ENCODE measurements around the gene EPN3.

Gene EPN3

GRCh38 chr17:50536683-50537646, 4.4 kb downstream of the EPN3 start:
- Histone ChIP-seq H3K4me1 (ENCODE audit: insufficient read depth, low read length) (peaks cover 3% of the 10 kb centered on the region; the same call in 1 of the 2 replicates), H3K4me3 (ENCODE audit: low read length) (no peak overlapping the region), H3K9ac (ENCODE audit: low read depth, low read length) (no peak overlapping the region), H3K36me3 (ENCODE audit: insufficient read depth, low read length) (no peaks in the 10 kb centered on the region), H3K27ac (ENCODE audit: low read depth, low read length) (no peak overlapping the region), H3K9me3 (ENCODE audit: insufficient read depth, low read depth, low read length) (no peaks in the 10 kb centered on the region), H3K27me3 (ENCODE audit: insufficient read depth, low read length) (peaks cover 38% of the 10 kb centered on the region)
- WGBS: 96% methylated on average over 45 of the region's 45 CpGs

- H3K9me3 ChIP-seq (ENCODE audit: insufficient read depth, low read depth, low read length): no peaks in the 10 kb centered on the region
- H3K27ac ChIP-seq (ENCODE audit: low read depth, low read length): no peak overlapping the region
- no peak overlapping the region for H3K4me3 ChIP-seq (ENCODE audit: low read length)
- peaks cover 28% of the 10 kb centered on the region for H3K27me3 ChIP-seq (ENCODE audit: insufficient read depth, low read length)
- H3K9ac ChIP-seq (ENCODE audit: low read depth, low read length): no peak overlapping the region
- 91% methylated on average over 20 of the region's 20 CpGs for WGBS
- peaks cover 7% of the 10 kb centered on the region; the same call in 1 of the 2 replicates for H3K4me1 ChIP-seq (ENCODE audit: insufficient read depth, low read length)
- H3K36me3 ChIP-seq (ENCODE audit: insufficient read depth, low read length): no peaks in the 10 kb centered on the region
These were observed 5.4 kb downstream of the EPN3 start for GRCh38 chr17:50537721-50538548.

GRCh38 chr17:50538549-50539410, 6.2 kb downstream of the EPN3 start:
- Histone ChIP-seq H3K27ac (ENCODE audit: low read depth, low read length) (no peak overlapping the region), H3K9me3 (ENCODE audit: insufficient read depth, low read depth, low read length) (no peaks in the 10 kb centered on the region)
- 70% methylated on average over 20 of the region's 20 CpGs for WGBS

GRCh38 chr17:50539762-50540559, 7.4 kb downstream of the EPN3 start:
- H3K4me1 ChIP-seq (ENCODE audit: insufficient read depth, low read length): peaks cover 7% of the 10 kb centered on the region; the same call in 1 of the 2 replicates
- no peak overlapping the region for H3K27ac ChIP-seq (ENCODE audit: low read depth, low read length)
- H3K36me3 ChIP-seq (ENCODE audit: insufficient read depth, low read length): no peaks in the 10 kb centered on the region
- no peak overlapping the region for H3K4me3 ChIP-seq (ENCODE audit: low read length)
- H3K9me3 ChIP-seq (ENCODE audit: insufficient read depth, low read depth, low read length): no peaks in the 10 kb centered on the region
- H3K9ac ChIP-seq (ENCODE audit: low read depth, low read length): no peak overlapping the region
- peaks cover 10% of the 10 kb centered on the region for H3K27me3 ChIP-seq (ENCODE audit: insufficient read depth, low read length)
- 75% methylated on average over 15 of the region's 15 CpGs for WGBS

More at GRCh38 chr17:50538549-50539410, 6.2 kb downstream of the EPN3 start:
- H3K27me3 ChIP-seq (ENCODE audit: insufficient read depth, low read length): peaks cover 20% of the 10 kb centered on the region
- no peak overlapping the region for H3K4me3 ChIP-seq (ENCODE audit: low read length)
- H3K4me1 ChIP-seq (ENCODE audit: insufficient read depth, low read length): peaks cover 7% of the 10 kb centered on the region; the same call in 1 of the 2 replicates
- no peaks in the 10 kb centered on the region for H3K36me3 ChIP-seq (ENCODE audit: insufficient read depth, low read length)
- no peak overlapping the region for H3K9ac ChIP-seq (ENCODE audit: low read depth, low read length)

- no peak overlapping the region for H3K9ac ChIP-seq (ENCODE audit: low read depth, low read length)
- H3K27me3 ChIP-seq (ENCODE audit: insufficient read depth, low read length): peaks cover 10% of the 10 kb centered on the region
- H3K36me3 ChIP-seq (ENCODE audit: insufficient read depth, low read length): no peaks in the 10 kb centered on the region
- H3K9me3 ChIP-seq (ENCODE audit: insufficient read depth, low read depth, low read length): no peaks in the 10 kb centered on the region
- H3K4me1 ChIP-seq (ENCODE audit: insufficient read depth, low read length): peaks cover 7% of the 10 kb centered on the region; the same call in 1 of the 2 replicates
- 89% methylated on average over 11 of the region's 11 CpGs for WGBS
- H3K27ac ChIP-seq (ENCODE audit: low read depth, low read length): no peak overlapping the region
- no peak overlapping the region; the same call in 1 of the 2 replicates for H3K4me3 ChIP-seq (ENCODE audit: low read length)
These were observed 8.2 kb downstream of the EPN3 start for GRCh38 chr17:50540560-50541401.

GRCh38 chr17:50541402-50541715, 8.8 kb downstream of the EPN3 start:
- peaks cover 10% of the 10 kb centered on the region for H3K27me3 ChIP-seq (ENCODE audit: insufficient read depth, low read length)
- H3K9me3 ChIP-seq (ENCODE audit: insufficient read depth, low read depth, low read length): no peaks in the 10 kb centered on the region
- peaks cover 7% of the 10 kb centered on the region; the same call in 1 of the 2 replicates for H3K4me1 ChIP-seq (ENCODE audit: insufficient read depth, low read length)
- H3K4me3 ChIP-seq (ENCODE audit: low read length): peak overlapping the region; percentile 85
- H3K36me3 ChIP-seq (ENCODE audit: insufficient read depth, low read length): no peaks in the 10 kb centered on the region
- WGBS: 68% methylated on average over 9 of the region's 9 CpGs
- H3K27ac ChIP-seq (ENCODE audit: low read depth, low read length): no peak overlapping the region
- H3K9ac ChIP-seq (ENCODE audit: low read depth, low read length): no peak overlapping the region

GRCh38 chr17:50541716-50542688, 9.5 kb downstream of the EPN3 start:
- Histone ChIP-seq H3K4me3 (ENCODE audit: low read length) (peak overlapping the region; percentile 85), H3K9ac (ENCODE audit: low read depth, low read length) (peak overlapping the region; percentile 62), H3K27ac (ENCODE audit: low read depth, low read length) (peak overlapping the region; percentile 60; the same call in 1 of the 2 replicates), H3K27me3 (ENCODE audit: insufficient read depth, low read length) (peaks cover 10% of the 10 kb centered on the region), H3K36me3 (ENCODE audit: insufficient read depth, low read length) (no peaks in the 10 kb centered on the region), H3K9me3 (ENCODE audit: insufficient read depth, low read depth, low read length) (no peaks in the 10 kb centered on the region), H3K4me1 (ENCODE audit: insufficient read depth, low read length) (peaks cover 7% of the 10 kb centered on the region; the same call in 1 of the 2 replicates)
- 3% methylated on average over 82 of the region's 82 CpGs for WGBS

GRCh38 chr17:50542795-50543774, 10.6 kb downstream of the EPN3 start:
- H3K4me1 ChIP-seq (ENCODE audit: insufficient read depth, low read length): peaks cover 12% of the 10 kb centered on the region
- no peak overlapping the region for H3K27ac ChIP-seq (ENCODE audit: low read depth, low read length)

More at GRCh38 chr17:50542795-50543774, 10.6 kb downstream of the EPN3 start:
- H3K4me3 ChIP-seq (ENCODE audit: low read length): peak overlapping the region; percentile 85
- no peaks in the 10 kb centered on the region for H3K36me3 ChIP-seq (ENCODE audit: insufficient read depth, low read length)
- peaks cover 10% of the 10 kb centered on the region for H3K27me3 ChIP-seq (ENCODE audit: insufficient read depth, low read length)
- 86% methylated on average over 16 of the region's 16 CpGs for WGBS
- no peaks in the 10 kb centered on the region for H3K9me3 ChIP-seq (ENCODE audit: insufficient read depth, low read depth, low read length)
- H3K9ac ChIP-seq (ENCODE audit: low read depth, low read length): peak overlapping the region; percentile 62
